ENCODE data around the gene ALPG.
"Not testable (repeated sequence)": the region's sequence is repeated elsewhere in the genome, so short reads cannot be mapped to it uniquely, and the experiment has no call there.

ALPG gene

GRCh38 chr2:232376713-232377112, 29.9 kb upstream of the ALPG start:
- no peak for DNase-seq (ENCODE audit: low read depth in 2 of 2)

GRCh38 chr2:232377319-232377718, 29.3 kb upstream of the ALPG start:
- DNase-seq (ENCODE audit: low read depth in 2 of 2) = no peak

- DNase-seq (ENCODE audit: low read depth in 2 of 2) = no peak
Observed at GRCh38 chr2:232377841-232378734, 28.6 kb upstream of the ALPG start.

GRCh38 chr2:232378735-232379151, 27.9 kb upstream of the ALPG start, which contains the start of gene ALPP:
TSS of gene ALPP (plus strand) at chr2:232378751. CDS start at chr2:232378803, 52 bp downstream.
- DNase-seq (ENCODE audit: low read depth in 2 of 2) = not testable (repeated sequence)

GRCh38 chr2:232379610-232380590, 26.7 kb upstream of the ALPG start:
- not testable (repeated sequence) for DNase-seq (ENCODE audit: low read depth in 2 of 2)

GRCh38 chr2:232381204-232382031, 25.2 kb upstream of the ALPG start:
- peak; percentile 15 to 26 for DNase-seq (ENCODE audit: low read depth in 2 of 2)

GRCh38 chr2:232382331-232383225, 24.1 kb upstream of the ALPG start:
- DNase-seq (ENCODE audit: low read depth in 2 of 2) = no peak

GRCh38 chr2:232384466-232384865, 22.2 kb upstream of the ALPG start:
- no peak for DNase-seq (ENCODE audit: low read depth in 2 of 2)

GRCh38 chr2:232385058-232385457, 21.6 kb upstream of the ALPG start:
- DNase-seq (ENCODE audit: low read depth in 2 of 2) = not testable (repeated sequence)

GRCh38 chr2:232385660-232386489, 20.8 kb upstream of the ALPG start:
- no peak for DNase-seq (ENCODE audit: low read depth in 2 of 2)

- DNase-seq (ENCODE audit: low read depth in 2 of 2) = no peak
Observed at GRCh38 chr2:232386490-232386739, 20.2 kb upstream of the ALPG start.

GRCh38 chr2:232386740-232387450, 19.7 kb upstream of the ALPG start:
- DNase-seq (ENCODE audit: low read depth in 2 of 2) = no peak

GRCh38 chr2:232387451-232388171, 19.0 kb upstream of the ALPG start:
- no peak for DNase-seq (ENCODE audit: low read depth in 2 of 2)

- no peak for DNase-seq (ENCODE audit: low read depth in 2 of 2)
Observed at GRCh38 chr2:232388324-232388891, 18.2 kb upstream of the ALPG start.

GRCh38 chr2:232389327-232389726, 17.3 kb upstream of the ALPG start:
- DNase-seq (ENCODE audit: low read depth in 2 of 2) = no peak

- DNase-seq (ENCODE audit: low read depth in 2 of 2) = no peak
Observed at GRCh38 chr2:232390661-232391060, 16.0 kb upstream of the ALPG start.

GRCh38 chr2:232393556-232393955, 13.1 kb upstream of the ALPG start:
- DNase-seq (ENCODE audit: low read depth in 2 of 2) = no peak

GRCh38 chr2:232394431-232394830, 12.2 kb upstream of the ALPG start:
- not testable (repeated sequence) for DNase-seq (ENCODE audit: low read depth in 2 of 2)
